HG03520 (cell line): ENCODE measurements around the gene LPP.

Experiments
- ATAC-seq: cut with Tn5 transposase; IDR thresholded peaks from one replicate; pipeline ENCODE4 v1.9.1; 2021; ENCODE audit warnings: mild to moderate bottlenecking, moderate library complexity; ENCODE audit not compliant: unreplicated experiment

Gene LPP

DNA sequence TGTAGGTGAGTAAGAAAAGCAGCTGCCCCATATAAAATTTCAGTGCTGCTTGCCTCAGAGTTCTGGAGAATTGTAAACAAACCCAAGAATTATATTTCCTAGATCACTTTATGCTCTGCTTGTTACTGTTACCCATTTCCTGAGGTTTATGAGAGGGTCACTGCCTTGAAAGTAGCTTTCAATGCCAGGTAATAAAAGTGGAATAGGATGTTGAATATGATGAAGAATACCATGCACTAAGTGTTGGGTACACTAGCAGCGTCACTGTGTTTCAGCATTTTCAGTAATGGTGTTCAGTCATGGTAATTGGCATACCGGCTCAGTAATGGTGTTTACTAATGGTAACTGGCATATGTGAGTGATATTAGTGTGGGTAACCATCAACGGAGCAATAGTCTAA, 568.0 kb downstream of the LPP start:
- no peak for ATAC-seq

DNA sequence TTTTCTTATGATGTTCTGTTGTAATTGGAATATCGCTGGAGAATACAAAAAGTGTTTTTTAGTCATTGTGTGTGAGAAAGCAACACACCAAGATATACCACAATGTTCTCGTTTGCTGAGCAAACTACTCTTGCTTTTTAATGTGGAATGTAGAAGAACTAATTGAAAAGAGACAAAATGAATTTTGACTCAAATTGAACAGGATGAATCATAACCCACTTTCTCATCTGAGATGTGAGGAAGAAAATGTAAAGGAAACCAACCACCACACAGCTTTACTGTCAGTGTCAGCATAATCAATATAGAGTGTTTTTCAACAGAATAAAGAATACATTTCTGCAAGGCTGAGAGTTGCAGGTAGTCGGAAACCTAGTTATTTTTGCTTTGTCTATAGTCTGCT, 569.0 kb downstream of the LPP start:
- ATAC-seq: no peak

DNA sequence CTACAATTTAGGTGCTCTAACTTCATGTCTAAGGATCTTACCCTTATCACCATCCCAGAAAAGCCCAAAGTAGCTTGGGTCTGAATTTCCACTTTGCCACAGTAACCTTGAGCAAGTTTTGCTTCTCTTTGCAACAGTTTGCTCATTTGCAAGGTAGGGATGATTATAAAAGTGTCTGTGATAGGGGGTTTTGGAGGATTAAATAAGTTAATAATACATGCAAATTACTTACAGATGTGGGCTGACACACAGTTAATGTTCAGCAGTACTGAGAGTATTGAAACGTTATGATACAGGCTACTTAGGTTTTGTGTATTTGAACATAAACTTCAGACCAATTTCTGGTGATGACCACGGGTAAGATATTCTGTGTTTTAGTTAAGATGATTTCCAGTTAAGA, 573.1 kb downstream of the LPP start:
- ATAC-seq: no peak

DNA sequence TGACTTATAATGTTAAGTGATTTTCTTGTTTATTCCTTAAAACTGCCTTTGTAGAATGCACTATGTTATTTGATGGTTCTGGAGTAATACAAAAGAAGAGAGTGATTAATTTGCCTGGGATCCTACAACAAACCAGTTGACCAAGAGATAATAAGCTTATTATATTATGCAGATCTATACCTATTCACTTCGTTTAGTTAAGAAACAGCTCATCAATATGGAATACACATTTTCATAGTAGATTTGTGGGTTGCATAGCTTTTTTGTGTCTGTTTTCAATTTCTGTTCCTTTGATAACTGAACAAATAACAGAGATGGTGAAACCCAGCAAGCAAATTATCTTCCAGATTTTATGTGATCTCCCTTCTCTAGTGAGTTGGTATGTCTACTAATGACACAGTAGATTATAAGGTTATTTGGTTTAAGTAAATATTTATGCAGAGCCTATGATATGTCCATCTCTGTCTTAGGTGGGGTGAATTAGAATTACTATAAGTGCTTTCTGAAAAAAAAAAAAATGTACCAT, 574.5 kb downstream of the LPP start:
- no peak for ATAC-seq

DNA sequence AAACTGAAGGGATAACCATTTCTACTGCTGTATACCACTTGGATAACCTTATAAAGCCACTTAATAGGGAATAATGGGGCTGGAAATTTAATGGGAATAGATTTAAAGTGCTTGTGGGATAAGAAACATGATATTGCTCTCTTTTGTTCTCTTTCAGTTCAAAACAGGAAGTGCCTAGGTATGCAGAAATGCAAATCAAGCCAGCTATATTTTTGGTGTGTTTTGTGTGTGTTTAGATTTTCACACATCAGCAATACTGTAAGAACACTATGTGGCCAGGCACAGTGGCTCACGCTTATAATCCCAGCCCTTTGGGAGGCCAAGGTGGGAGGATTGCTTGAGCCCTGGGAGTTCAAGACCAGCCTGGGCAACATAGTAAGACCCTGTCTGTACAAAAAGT, 575.5 kb downstream of the LPP start:
- no peak for ATAC-seq

DNA sequence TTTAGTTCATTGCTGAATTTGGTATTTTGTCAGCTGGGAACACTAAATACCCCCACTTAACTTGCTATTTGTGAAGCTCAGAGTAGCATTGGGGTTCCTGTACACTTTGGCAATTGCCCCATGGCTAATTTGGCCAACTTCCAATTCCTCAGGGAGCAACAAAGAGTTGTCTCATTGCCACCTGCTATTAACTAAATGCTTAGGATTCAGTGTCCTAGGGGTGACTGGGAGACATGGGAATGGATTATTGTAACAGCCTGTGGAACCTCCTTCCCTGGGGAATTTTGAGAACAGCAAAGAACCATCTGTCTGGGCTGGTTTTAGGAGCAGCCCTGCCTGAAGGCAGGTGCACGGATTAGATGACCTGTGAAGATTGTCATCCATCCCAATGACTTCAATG, 580.4 kb downstream of the LPP start:
- ATAC-seq: no peak

DNA sequence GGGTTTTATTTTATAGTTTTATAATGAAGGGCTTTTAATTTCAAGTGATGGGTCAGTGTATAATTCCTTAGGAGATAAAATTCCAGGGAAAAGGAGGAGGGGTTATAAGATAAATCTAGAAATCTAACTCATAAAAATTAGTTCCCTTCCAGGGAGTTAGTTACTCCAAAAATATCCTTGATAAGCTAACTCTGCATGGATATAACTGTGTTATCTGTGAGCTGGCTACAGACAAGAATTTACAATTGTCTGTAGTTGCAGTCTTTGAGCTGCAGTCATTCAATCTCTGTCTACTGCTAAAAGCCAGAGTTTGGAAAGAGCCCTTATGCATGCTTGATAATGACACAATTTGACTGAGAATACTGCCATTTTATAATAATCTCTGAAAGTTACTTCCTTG, 585.6 kb downstream of the LPP start:
- ATAC-seq: no peak

DNA sequence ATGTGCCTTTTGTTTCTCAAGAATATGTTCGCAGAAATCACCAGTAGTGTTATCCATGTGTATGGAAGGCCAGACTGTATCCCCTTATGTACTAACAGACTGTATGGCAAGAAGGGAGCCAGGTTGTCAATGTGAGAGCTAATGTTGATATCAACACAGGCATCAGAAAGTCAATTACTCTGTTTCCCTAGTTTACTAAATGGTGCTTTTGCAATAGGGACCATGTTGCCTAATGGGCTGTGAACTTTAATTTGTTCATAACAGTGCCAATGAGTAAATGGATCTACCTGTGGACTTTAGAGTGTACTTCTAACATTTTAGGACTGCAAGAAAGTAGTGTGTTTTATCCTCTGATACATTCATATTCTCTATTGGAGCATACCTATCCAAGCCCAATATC, 586.1 kb downstream of the LPP start:
- no peak for ATAC-seq

DNA sequence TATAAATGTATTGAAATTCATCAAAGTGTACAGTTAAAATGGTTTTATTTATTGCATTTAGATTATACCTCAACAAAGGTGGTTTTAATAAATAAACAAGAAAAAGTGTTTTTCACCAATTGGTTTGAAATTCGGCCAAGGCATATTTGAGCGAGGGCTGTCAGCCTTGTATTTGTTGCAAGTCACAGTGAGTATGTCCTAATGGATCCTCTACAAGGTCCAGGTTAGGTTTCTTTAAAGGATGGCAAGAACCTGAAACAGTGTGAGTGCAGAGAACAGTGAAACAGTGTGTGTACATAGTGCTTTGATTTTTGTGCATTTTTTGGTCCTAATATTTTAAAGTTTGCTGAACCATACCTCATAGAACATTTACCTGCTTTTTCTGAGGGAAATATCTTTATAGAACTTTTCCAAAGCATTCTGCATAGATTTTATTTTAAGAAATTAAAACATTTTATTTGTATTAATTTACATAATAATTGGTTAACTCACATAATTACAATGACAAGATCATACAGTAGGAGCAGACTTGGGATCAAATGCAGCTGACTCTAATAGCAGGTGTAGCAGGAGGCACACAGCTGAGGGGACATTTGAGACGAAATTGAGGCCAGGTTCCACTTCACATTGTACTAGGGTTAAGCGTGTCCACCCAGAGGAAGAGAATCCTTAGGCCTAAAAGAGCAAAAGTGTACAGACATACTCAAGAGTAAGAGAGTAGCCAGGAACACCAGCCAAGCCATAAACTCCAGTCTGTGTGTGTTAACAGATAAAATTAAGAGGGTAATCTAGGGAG, 589.0 kb downstream of the LPP start:
- no peak for ATAC-seq

DNA sequence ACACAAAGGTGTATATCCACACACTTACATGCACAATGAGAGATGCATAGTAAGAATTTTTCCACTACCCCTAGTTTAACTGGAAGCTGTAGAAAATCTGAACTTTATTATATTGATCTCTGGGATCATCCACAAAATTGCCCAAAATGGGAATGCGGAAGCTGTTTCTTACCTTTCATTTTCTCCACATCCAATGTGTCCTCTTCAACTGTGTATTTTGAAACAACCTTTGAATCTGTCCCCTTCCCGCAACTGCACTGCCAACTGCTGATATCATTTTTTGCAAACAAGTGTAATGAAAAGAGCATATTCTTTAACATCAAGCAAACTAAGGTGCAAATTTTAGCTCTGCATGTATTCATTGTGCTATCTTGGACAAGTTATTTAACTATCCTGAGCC, 590.2 kb downstream of the LPP start:
- no peak for ATAC-seq

DNA sequence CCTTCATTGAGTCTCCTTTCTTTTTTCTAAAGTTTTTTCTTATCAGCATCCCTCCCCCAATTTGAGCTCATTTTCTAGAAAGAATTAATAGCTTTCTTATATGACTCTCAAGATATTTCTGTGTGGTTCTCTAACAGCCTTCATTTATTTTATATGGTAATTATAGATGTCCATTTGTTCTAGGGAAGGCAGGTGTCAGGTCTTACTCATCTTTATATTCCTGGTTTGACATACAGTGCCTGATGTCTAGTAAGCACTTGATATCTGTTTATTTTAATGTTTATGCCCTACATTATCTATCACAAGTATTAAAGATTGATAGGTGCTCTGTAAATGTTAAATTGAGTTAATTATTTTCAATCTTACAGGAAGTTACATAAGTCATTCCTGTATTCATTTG, 591.1 kb downstream of the LPP start:
- no peak for ATAC-seq

DNA sequence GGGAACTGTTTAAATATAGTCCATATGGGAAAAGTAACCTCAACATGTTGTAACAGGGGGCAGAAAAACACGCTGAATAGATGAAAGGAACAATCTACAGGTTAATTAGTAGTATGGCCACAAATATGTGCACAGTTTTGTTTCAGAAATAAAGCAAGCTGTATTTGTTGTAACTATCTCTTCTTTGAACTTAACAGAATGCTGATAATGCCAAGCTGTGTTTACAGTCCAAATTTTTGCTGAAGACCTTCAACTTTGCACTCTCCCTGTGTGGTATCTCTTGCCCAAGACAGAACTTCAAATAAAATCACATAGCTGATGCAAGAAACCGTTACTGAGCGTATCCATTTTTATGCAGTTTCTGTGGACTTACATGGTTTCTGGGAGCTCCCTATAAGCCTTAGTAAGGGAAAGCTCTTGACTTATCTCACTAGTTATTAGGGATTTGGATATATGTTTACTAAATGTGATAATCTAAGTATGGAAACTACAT, 592.4 kb downstream of the LPP start:
- ATAC-seq: no peak

DNA sequence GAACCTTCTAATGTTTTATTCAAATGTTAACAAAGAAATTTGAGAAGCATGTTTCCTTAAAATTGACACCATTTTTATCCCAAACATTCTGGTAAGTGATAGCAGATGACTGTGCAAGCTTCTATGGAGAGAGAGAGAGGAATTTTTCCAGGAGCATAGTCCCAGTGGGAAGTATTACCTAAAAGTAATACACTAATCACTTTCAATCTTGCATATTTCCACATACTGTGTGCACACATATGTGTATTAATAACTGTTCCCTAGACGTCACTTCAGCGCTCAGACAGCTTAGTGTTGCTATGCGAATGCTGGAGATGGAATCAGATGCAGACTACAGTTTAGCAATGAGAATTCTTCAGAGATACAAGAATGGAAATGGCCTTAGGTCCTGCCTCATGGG, 593.5 kb downstream of the LPP start:
- ATAC-seq: no peak

DNA sequence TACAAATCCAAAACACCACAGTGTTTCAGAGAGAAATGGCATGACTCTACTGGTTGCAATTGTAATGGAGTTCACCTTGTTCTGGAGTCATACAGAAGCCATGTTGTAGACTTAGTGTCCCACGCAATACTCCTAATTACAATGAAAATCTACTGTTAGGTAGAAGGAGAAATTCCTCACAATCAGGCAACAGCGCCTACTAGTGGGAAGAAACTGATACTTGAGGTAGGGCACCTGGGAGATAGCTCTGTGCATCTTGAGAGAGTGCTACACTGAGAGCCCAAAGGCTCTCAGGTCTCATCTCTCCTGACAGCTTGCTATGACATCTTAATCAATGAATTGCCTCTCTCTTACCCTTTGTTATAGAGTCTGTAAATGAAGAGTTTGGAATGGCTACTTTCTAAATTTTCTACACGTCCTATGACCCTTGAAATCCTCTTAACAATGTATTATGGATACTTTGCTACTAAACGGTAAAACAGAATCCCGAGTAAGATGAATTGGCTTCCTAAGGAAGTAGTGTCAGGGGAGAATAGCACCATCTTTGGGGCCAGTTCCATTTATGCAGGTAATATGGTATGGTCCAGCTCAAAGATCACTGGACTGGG, 595.2 kb downstream of the LPP start:
- ATAC-seq: no peak

DNA sequence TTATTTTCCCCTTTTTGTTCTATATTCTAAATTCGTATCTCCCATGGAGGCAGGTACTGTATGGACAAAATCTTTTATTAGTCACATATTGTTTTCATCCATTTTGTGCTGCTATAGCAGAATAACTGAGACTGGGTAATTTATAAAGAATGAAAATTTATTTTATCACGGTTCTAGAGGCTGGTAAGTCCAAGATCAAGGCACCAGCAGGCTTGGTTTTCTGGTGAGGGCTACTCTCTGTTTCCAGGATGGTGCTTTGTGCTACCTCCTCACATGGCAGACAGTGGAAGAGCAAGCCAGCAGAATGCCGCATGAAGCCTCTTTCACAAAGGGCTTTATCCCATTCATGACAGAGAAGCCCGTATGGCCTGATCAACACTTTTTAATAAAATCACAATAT, 595.9 kb downstream of the LPP start:
- no peak for ATAC-seq

DNA sequence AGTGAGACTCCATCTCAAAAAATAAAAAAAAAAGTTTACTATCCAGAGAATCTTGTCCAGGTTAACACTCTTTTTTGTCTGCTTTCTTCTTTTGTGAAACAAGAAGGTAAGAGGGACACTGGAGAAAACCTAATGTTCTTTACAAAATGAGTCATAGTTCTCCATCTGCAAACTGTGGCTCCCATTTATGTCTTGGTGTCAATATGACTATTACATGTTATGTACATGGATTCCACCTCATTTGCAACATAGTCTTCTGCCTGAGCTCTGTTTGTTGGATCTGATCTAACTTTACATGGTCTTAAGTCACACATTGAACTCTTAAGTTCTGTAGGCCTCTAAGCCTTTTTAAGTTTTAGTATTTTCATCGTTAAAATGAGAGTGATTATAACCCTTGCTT, 596.7 kb downstream of the LPP start:
- ATAC-seq: no peak

DNA sequence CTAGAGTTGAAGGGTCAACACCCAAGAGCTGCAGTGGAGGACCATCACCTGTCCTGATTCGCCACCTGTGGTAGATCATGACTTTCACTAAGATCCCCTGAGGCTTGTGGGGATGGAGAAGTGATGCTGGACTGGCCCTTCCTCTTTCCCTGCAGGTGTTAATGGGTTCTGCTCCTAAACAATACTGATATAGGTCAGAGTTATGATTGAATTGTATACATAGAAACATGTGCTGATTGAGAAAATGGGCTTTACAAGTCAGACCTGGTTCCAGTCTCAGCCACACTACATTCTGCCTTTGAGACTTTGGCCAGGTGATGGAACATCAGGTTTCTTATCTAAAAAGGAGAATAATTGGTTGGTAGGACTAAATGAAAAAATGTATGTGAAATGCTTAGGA, 598.9 kb downstream of the LPP start:
- peak; percentile 21 for ATAC-seq

DNA sequence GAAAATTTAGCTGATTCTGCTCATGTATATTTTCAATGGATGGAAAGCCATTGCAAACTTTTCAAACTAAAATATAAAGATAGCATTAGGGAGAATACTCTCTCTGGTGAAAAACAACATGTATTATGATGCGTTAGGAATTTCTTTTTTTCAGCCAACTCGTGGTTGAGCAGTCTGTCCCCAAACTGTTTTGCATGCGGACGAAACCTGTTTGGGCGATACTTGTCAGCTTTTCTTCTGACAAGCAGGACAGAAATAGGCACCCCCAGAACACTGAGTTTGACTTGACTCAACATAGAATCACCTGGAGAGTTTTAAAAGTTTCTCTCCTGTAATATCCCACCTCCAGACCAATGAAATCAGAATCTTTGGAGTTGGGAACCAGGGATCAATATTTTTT, 600.3 kb downstream of the LPP start:
- no peak for ATAC-seq

DNA sequence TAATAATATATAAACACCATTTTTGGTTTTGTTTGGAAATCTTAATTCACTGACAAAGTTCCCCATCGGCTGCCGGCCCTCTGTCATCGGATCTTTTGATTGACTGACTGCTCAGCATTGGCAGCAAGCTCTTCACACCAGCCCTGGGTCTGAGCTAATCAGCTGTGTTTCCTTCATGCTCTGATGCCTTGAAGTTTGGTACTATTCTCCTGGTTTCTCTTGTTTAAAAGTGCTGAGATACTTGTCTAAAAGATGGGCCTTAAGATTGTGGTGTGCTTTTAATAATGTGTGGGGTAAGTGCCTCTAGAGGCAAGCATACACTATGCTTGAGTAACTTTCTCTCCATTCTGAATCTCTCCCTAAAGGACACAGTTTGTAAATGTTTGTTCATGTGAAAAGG, 602.3 kb downstream of the LPP start:
- no peak for ATAC-seq

DNA sequence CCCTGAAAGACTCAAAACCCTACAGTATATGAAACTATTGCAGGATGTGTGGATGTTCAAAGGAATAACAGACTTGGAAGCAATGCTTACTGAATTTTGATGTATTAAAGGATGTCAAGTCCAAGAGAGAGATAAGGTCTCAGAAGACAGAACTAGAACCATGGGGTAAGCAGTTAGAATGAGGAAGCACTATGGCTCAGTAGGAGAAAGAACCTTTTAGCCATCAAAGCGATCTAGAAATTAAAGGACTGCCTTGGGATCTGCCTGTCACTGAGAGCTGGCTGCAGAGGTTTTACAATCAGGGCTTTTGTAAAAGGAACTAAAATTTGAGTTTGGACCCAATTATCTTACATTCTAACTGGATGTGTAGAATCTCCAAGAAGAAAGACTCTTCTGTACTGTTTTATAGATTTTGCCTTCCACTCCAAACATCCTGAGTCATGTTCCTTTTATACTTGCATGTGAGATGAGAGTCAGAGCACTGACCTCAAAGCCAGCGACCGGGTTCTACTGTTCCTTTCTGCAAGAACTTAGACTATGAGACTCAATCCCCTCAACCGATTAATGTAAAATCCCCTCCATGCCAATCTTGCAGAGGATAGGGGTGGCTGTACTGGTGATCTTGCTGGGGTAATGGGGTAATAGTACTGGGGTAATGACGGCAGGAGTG, 605.5 kb downstream of the LPP start:
- ATAC-seq: no peak

DNA sequence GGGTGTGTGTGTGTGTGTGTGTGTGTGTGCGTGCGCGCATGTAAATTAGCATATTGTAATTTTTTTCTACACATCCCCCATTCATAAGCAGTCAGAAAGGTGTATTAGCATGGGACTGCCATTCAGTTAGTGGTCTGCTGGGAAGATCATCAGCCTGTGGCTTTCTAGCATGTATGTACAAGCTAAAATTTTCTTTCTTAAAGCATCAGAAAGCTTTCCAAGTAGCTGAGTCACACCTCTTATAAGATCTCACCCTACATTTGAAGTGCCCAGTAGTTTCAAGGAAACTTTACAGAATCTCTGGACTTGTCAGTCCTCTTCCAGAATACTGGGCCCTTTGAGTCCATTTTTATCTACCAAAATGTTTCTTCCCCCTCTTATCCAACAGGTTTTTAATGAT, 606.5 kb downstream of the LPP start:
- no peak for ATAC-seq

DNA sequence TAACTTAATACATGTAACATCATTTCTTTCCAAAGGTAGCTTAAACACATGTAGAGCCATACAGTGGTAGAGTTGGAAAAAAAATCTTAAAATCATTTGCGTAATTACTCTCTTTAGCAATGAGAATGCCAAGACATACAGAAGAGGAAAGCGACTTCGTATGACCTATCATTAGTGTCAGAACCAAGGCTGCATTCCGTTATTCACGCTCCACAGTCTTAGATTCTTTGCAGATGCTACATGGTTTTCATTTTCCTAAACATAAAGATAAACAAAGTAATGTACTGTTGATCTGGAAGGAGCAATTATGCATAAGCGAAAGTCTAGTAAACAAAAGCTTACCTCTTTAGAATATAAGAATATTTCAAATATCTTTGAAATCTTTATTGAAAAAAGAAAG, 607.5 kb downstream of the LPP start:
- ATAC-seq: no peak
